Measurements from ENCODE around the gene SEPTIN1.
"Not testable (repeated sequence)": the region's sequence is repeated elsewhere in the genome, so short reads cannot be mapped to it uniquely, and the experiment has no call there.

Gene SEPTIN1

DNA sequence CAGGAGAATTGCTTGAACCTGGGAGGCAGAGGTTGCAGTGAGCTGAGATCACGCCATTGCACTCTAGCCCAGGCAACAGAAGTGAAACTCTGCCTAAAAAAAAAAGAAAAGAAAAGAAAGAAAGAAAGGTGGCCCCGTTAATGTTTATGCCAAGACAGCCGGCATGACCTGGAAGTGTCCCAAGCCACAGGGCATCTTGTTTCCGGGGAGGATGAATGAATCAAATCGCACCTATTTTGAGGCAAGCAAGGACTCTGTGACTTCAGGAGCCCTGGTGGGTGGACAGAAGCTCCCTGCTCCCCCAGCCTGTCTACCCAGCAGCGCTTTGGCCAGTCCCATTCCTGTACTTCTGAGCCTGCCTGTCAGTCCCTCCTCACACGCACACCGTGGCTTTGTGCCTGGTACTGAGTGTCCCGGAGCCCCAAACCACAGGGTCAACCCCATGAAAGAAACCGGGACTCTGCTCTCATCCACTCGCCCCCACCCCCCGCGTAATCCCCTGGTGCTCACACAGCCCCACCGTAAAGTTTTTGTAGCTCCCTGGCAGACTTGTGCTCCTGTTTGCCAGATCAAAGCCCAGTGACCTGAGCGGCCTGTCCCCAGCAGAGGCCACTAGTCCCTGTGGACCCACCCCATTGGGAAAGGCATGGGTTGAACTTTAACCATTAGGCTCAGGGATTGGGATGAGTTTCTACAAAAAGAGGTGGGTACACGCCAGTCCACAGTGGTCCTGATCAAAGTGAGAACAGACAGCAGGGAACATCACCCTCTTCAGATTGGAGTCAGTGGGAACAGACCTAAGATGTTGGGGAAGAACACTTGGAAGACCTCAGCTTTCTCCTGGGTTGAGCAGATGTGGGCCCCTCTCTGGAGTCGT is 46.5 kb downstream of the SEPTIN1 start:
- no peak for DNase-seq

DNA sequence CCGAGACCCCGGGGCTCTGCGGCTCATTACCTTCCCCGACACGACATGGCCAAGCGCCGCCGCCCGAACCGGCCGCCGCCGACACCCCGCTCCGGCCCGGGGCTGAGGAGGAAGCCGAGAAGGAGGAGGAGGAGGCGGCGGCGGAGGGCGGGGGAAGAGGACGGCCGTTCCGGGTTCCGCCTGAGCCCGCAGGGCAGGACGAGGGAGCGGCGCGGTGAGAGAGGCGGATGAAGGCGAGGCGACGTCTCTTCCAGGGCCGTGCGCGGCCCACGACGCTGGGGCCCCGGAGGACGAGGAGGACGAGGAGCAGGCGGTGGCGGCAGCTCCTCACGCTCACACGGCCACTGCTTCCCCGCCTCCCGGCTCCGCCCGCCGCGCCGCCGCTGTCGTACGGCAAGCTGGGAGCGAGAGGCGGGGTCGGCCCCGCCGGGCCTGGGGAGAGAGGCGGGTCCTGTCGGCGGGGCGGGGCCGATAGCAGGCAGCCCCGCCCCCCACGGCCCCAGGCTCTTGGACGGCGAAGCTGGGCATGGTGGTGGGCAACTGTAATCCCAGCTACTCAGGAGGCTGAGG is 47.2 kb downstream of the SEPTIN1 start:
- not testable (repeated sequence) for DNase-seq

DNA sequence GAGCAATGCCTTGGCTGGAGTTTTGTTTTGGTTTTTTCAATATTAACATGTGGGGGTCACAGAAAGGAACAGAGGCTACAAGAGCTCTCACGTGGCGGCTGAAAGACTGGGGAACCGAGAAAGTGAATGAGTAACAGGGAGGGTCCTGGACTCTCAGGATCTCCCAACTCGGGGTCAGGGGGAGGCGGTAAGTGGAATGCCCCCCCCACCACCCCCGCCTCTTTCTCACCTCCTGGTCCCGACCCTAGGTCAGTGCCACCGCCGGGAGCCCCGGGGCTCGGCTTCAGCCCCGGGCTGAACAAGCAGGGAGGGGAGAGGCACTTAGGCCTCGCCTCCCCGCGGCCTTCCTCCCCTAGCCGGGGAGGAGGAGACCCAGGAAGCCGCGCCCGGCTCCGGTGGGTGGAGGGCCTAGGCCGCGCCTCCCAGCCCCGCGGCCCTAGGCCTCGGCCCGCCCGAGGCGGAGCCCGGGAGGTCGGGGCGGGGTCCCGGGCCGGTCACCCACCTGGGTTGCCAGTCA is 47.8 kb downstream of the SEPTIN1 start:
- DNase-seq: not testable (repeated sequence)

All from NCI-H1436 treated with DMSO at 0.1 percent for 48 hours (cell line).